Measurements from ENCODE around the gene PLEKHH1.

PLEKHH1 gene

DNA sequence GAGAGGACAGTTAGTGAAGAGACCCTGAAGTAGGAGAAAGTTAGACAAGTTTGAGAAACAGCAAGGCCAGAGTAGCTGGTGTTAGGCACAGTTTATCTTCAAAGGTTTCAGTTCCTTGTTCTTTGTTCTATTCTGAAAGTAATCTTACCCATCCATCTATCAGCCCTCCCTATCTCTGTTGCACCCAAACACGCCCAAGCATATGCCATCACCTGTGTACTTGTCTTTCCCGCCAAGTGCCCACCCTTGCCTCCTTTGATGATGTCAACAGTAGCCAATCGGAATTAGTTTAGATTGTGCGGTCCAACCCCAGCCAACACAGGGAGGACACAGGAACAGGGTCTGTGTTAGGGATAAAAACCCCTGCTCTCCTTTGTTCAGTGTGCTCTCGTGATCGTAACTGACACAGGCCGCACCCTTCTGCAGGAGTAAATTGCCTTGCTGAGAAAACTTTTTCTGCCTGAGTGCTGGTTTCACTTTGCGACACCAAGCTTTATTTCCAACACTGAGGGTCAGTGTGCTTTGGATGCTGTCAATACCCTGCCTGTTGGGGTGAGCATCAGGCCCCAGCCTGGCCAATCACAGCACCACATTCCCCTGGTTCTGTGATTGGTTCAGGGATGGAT, 39.9 kb upstream of the PLEKHH1 start:
- no peak for TF ChIP-seq CTCF (IDR thresholded peaks at IDR 0.05; ENCODE audit: insufficient read depth, low read length, poor library complexity, severe bottlenecking)
- H3K36me3 ChIP-seq (ENCODE audit: control insufficient read depth, insufficient read depth, low read length), result no peaks in the 10 kb centered on the region
- no peaks in the 10 kb centered on the region for H3K27me3 ChIP-seq (replicated peaks; ENCODE audit: control insufficient read depth, insufficient read depth, low read length)
- no peak overlapping the region for H3K4me3 ChIP-seq (replicated peaks; ENCODE audit: low read depth, low read length)
- peak; percentile 67 for DNase-seq (ENCODE audit: extremely low read depth, insufficient read length)

GRCh38 chr14:67495827-67496226, 37.3 kb upstream of the PLEKHH1 start:
- Histone ChIP-seq H3K4me3 (replicated peaks; ENCODE audit: low read depth, low read length) (no peak overlapping the region), H3K36me3 (ENCODE audit: control insufficient read depth, insufficient read depth, low read length) (no peaks in the 10 kb centered on the region), H3K27me3 (replicated peaks; ENCODE audit: control insufficient read depth, insufficient read depth, low read length) (no peaks in the 10 kb centered on the region)
- no peak for TF ChIP-seq CTCF (IDR thresholded peaks at IDR 0.05; ENCODE audit: insufficient read depth, low read length, poor library complexity, severe bottlenecking)
- no peak for DNase-seq (ENCODE audit: extremely low read depth, insufficient read length)

- no peak for DNase-seq (ENCODE audit: extremely low read depth, insufficient read length)
- no peak overlapping the region for H3K4me3 ChIP-seq (replicated peaks; ENCODE audit: low read depth, low read length)
- H3K36me3 ChIP-seq (ENCODE audit: control insufficient read depth, insufficient read depth, low read length), result no peaks in the 10 kb centered on the region
- TF ChIP-seq CTCF (IDR thresholded peaks at IDR 0.05; ENCODE audit: insufficient read depth, low read length, poor library complexity, severe bottlenecking), result no peak
- H3K27me3 ChIP-seq (replicated peaks; ENCODE audit: control insufficient read depth, insufficient read depth, low read length), result no peaks in the 10 kb centered on the region
These were observed 35.9 kb upstream of the PLEKHH1 start for GRCh38 chr14:67497216-67497615.

DNA sequence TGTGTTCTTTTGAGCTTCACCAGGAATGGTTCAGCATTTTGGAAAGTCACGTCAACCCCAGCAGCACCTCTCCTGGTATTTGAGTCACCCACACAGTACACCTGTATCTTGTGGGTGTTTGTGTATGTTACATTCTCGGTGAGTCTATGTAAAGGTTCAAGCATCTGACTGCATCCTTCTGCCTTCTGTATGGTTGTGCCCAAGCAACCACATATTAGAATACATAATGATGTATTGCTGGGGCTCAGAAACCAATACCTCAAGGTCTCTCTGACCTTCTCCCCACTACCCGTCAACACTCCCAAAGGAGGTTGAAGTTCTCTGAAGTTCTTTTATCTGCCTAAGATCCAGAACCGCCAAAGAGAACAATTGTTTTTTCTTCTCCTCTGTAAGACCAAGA, 35.4 kb upstream of the PLEKHH1 start:
- no peak for DNase-seq (ENCODE audit: extremely low read depth, insufficient read length)
- H3K36me3 ChIP-seq (ENCODE audit: control insufficient read depth, insufficient read depth, low read length), result no peaks in the 10 kb centered on the region
- H3K4me3 ChIP-seq (replicated peaks; ENCODE audit: low read depth, low read length), result no peak overlapping the region
- TF ChIP-seq CTCF (IDR thresholded peaks at IDR 0.05; ENCODE audit: insufficient read depth, low read length, poor library complexity, severe bottlenecking), result no peak
- no peaks in the 10 kb centered on the region for H3K27me3 ChIP-seq (replicated peaks; ENCODE audit: control insufficient read depth, insufficient read depth, low read length)

- Histone ChIP-seq H3K4me3 (replicated peaks; ENCODE audit: low read depth, low read length) (no peak overlapping the region), H3K36me3 (ENCODE audit: control insufficient read depth, insufficient read depth, low read length) (no peaks in the 10 kb centered on the region), H3K27me3 (replicated peaks; ENCODE audit: control insufficient read depth, insufficient read depth, low read length) (no peaks in the 10 kb centered on the region)
- no peak for DNase-seq (ENCODE audit: extremely low read depth, insufficient read length)
- TF ChIP-seq CTCF (IDR thresholded peaks at IDR 0.05; ENCODE audit: insufficient read depth, low read length, poor library complexity, severe bottlenecking), result no peak
These were observed 32.1 kb upstream of the PLEKHH1 start for GRCh38 chr14:67500981-67501380.

- no peak for DNase-seq (ENCODE audit: extremely low read depth, insufficient read length)
- no peaks in the 10 kb centered on the region for H3K27me3 ChIP-seq (replicated peaks; ENCODE audit: control insufficient read depth, insufficient read depth, low read length)
- H3K4me3 ChIP-seq (replicated peaks; ENCODE audit: low read depth, low read length), result no peak overlapping the region
- no peaks in the 10 kb centered on the region for H3K36me3 ChIP-seq (ENCODE audit: control insufficient read depth, insufficient read depth, low read length)
- no peak for TF ChIP-seq CTCF (IDR thresholded peaks at IDR 0.05; ENCODE audit: insufficient read depth, low read length, poor library complexity, severe bottlenecking)
These were observed 31.4 kb upstream of the PLEKHH1 start for GRCh38 chr14:67501670-67502069.
